HEK293 (cell line): ENCODE data around the gene PDCD1LG2.

Experiments used
- CTCF ChIA-PET: fragments of 350-600 bp; formaldehyde crosslinking; extraction: SDS; loops from one replicate; lab custom pipeline; 2021; ENCODE audit warnings: antibody characterized with exemption; lab: Yijun Ruan, JAX
- POLR2A ChIA-PET: fragments of 300-600 bp; formaldehyde crosslinking; extraction: SDS; loops from one replicate; lab custom pipeline; 2020; ENCODE audit warnings: antibody characterized with exemption, inconsistent platforms; lab: Yijun Ruan, JAX
- H3K27ac ChIP-seq: fragments of 200-500 bp; sonication (Bioruptor generic); 2 replicates; pipeline ENCODE4 v1.5.1; 2014; ENCODE audit warnings: low read depth, low read length, control low read depth, inconsistent platforms; ENCODE audit errors: extremely low read depth
- H3K36me3 ChIP-seq, 2 experiments: fragments of 200-500 bp in 1 of 2; sonication (Bioruptor generic) in 1 of 2; 1 replicate in 1 of 2; 2 replicates in 1 of 2; pipeline ENCODE4 v1.5.1; 2014 to 2017; ENCODE audit warnings: inconsistent platforms in 2 of 2, low read length in 2 of 2; ENCODE audit not compliant: control insufficient read depth in 2 of 2, insufficient read depth in 1 of 2
- H3K4me1 ChIP-seq: fragments of 200-500 bp; sonication (Bioruptor generic); 2 replicates; pipeline ENCODE4 v1.5.1; 2014; ENCODE audit warnings: mild to moderate bottlenecking, low read length, inconsistent platforms; ENCODE audit not compliant: control insufficient read depth, insufficient read depth
- H3K4me3 ChIP-seq: 2 replicates; pipeline ENCODE4 v1.5.1; 2011; ENCODE audit warnings: low read depth, mild to moderate bottlenecking, control low read depth, low read length, moderate library complexity
- H3K9me3 ChIP-seq: fragments of 200-500 bp; sonication (Bioruptor generic); 2 replicates; pipeline ENCODE4 v1.5.1; 2014; ENCODE audit warnings: low read depth, low read length, inconsistent platforms; ENCODE audit not compliant: control insufficient read depth, insufficient read depth
- FEZF1 ChIP-seq: fragments of 450-650 bp; formaldehyde crosslinking; IDR thresholded peaks from 2 replicates; pipeline ENCODE4 v1.5.1; 2016; ENCODE audit warnings: missing biosample characterization, missing genetic modification characterization
- GFI1B ChIP-seq: fragments of 450-650 bp; formaldehyde crosslinking; IDR thresholded peaks from 2 replicates; pipeline ENCODE4 v1.5.1; 2016; ENCODE audit warnings: missing biosample characterization, missing genetic modification characterization
- IKZF3 ChIP-seq: fragments of 450-650 bp; IDR thresholded peaks from 2 replicates; pipeline ENCODE4 v1.5.0; 2018; ENCODE audit warnings: missing biosample characterization, mild to moderate bottlenecking, missing genetic modification characterization, moderate library complexity
- KLF1 ChIP-seq: fragments of 450-650 bp; formaldehyde crosslinking; IDR thresholded peaks from 2 replicates; pipeline ENCODE4 v1.5.1; 2016; ENCODE audit warnings: missing biosample characterization, missing genetic modification characterization
- MEIS1 ChIP-seq: sonication (generic); formaldehyde crosslinking; IDR thresholded peaks from 2 replicates; pipeline ENCODE4 v1.8.1; 2022; ENCODE audit warnings: missing genetic modification reagents, mild to moderate bottlenecking, borderline replicate concordance
- OSR2 ChIP-seq: fragments of 450-650 bp; formaldehyde crosslinking; IDR thresholded peaks from 2 replicates; pipeline ENCODE4 v1.5.1; 2016; ENCODE audit warnings: missing biosample characterization, missing genetic modification characterization
- SP7 ChIP-seq: fragments of 450-650 bp; formaldehyde crosslinking; IDR thresholded peaks from 2 replicates; pipeline ENCODE4 v1.5.1; 2016; ENCODE audit warnings: missing biosample characterization, missing genetic modification characterization
- ZNF112 ChIP-seq: fragments of 450-650 bp; formaldehyde crosslinking; IDR thresholded peaks from 2 replicates; pipeline ENCODE4 v1.5.0; 2017; ENCODE audit warnings: missing biosample characterization, missing genetic modification characterization
- ZNF138 ChIP-seq: fragments of 450-650 bp; formaldehyde crosslinking; IDR thresholded peaks from 2 replicates; pipeline ENCODE4 v1.5.1; 2016; ENCODE audit warnings: missing biosample characterization, missing genetic modification characterization, borderline replicate concordance
- ZNF155 ChIP-seq: fragments of 450-650 bp; formaldehyde crosslinking; IDR thresholded peaks from 2 replicates; pipeline ENCODE4 v1.5.1; 2016; ENCODE audit warnings: missing biosample characterization, missing genetic modification characterization
- ZNF169 ChIP-seq: fragments of 450-650 bp; formaldehyde crosslinking; IDR thresholded peaks from 2 replicates; pipeline ENCODE4 v1.5.1; 2016; ENCODE audit warnings: missing biosample characterization, missing genetic modification characterization
- ZNF202 ChIP-seq: fragments of 450-650 bp; formaldehyde crosslinking; IDR thresholded peaks from 2 replicates; pipeline ENCODE4 v1.5.1; 2016; ENCODE audit warnings: missing biosample characterization, missing genetic modification characterization, borderline replicate concordance
- ZNF214 ChIP-seq: fragments of 450-650 bp; formaldehyde crosslinking; IDR thresholded peaks from 2 replicates; pipeline ENCODE4 v1.5.1; 2017; ENCODE audit warnings: missing biosample characterization, mild to moderate bottlenecking, missing genetic modification characterization, borderline replicate concordance
- ZNF404 ChIP-seq: fragments of 450-650 bp; formaldehyde crosslinking; IDR thresholded peaks from 2 replicates; pipeline ENCODE4 v1.5.1; 2017; ENCODE audit warnings: missing biosample characterization, missing genetic modification characterization
- ZNF416 ChIP-seq: fragments of 450-650 bp; formaldehyde crosslinking; IDR thresholded peaks from 2 replicates; pipeline ENCODE4 v1.5.1; 2016; ENCODE audit warnings: missing biosample characterization, missing genetic modification characterization
- ZNF426 ChIP-seq: fragments of 450-650 bp; formaldehyde crosslinking; IDR thresholded peaks from 2 replicates; pipeline ENCODE4 v1.5.1; 2017; ENCODE audit warnings: missing biosample characterization, missing genetic modification characterization, mild to moderate bottlenecking, inconsistent platforms, moderate library complexity
- ZNF510 ChIP-seq: fragments of 450-650 bp; formaldehyde crosslinking; IDR thresholded peaks from 2 replicates; pipeline ENCODE4 v1.5.1; 2018; ENCODE audit warnings: mild to moderate bottlenecking, missing genetic modification characterization, missing biosample characterization; ENCODE audit not compliant: insufficient replicate concordance
- ZNF521 ChIP-seq: fragments of 450-650 bp; formaldehyde crosslinking; IDR thresholded peaks from 2 replicates; pipeline ENCODE4 v1.5.1; 2017; ENCODE audit warnings: missing biosample characterization, mild to moderate bottlenecking, missing genetic modification characterization
- ZNF530 ChIP-seq: fragments of 450-650 bp; formaldehyde crosslinking; IDR thresholded peaks from 2 replicates; pipeline ENCODE4 v1.5.1; 2016; ENCODE audit warnings: low read depth, missing biosample characterization, missing genetic modification characterization
- ZNF544 ChIP-seq: fragments of 450-650 bp; formaldehyde crosslinking; IDR thresholded peaks from 2 replicates; pipeline ENCODE4 v1.5.0; 2017; ENCODE audit warnings: missing biosample characterization, missing genetic modification characterization
- ZNF610 ChIP-seq: fragments of 450-650 bp; formaldehyde crosslinking; IDR thresholded peaks from 2 replicates; pipeline ENCODE4 v1.5.1; 2016; ENCODE audit warnings: missing biosample characterization, missing genetic modification characterization, borderline replicate concordance
- ZNF776 ChIP-seq: fragments of 450-650 bp; formaldehyde crosslinking; IDR thresholded peaks from 2 replicates; pipeline ENCODE4 v1.5.0; 2017; ENCODE audit warnings: missing biosample characterization, missing genetic modification characterization, borderline replicate concordance
- ZNF777 ChIP-seq: fragments of 450-650 bp; formaldehyde crosslinking; IDR thresholded peaks from 2 replicates; pipeline ENCODE4 v1.5.1; 2017; ENCODE audit warnings: missing biosample characterization, missing genetic modification characterization, borderline replicate concordance
- TF ChIP-seq, protein P1 (sequence below): sonication (generic); formaldehyde crosslinking; IDR thresholded peaks from 2 replicates; pipeline ENCODE4 v1.8.1; 2022; ENCODE audit warnings: mild to moderate bottlenecking, moderate library complexity, missing genetic modification reagents
- TF ChIP-seq, protein P2 (sequence below): fragments of 450-650 bp; formaldehyde crosslinking; IDR thresholded peaks from 2 replicates; pipeline ENCODE4 v1.5.1; 2016; ENCODE audit warnings: missing biosample characterization, missing genetic modification characterization
- TF ChIP-seq, protein P3 (sequence below): fragments of 450-650 bp; formaldehyde crosslinking; IDR thresholded peaks from 2 replicates; pipeline ENCODE4 v1.5.1; 2016; ENCODE audit warnings: missing biosample characterization, missing genetic modification characterization, low read depth
- TF ChIP-seq, protein P4 (sequence below): fragments of 450-650 bp; formaldehyde crosslinking; IDR thresholded peaks from 2 replicates; pipeline ENCODE4 v1.5.1; 2016; ENCODE audit warnings: missing biosample characterization, missing genetic modification characterization
- TF ChIP-seq, protein P5 (sequence below): fragments of 450-650 bp; formaldehyde crosslinking; IDR thresholded peaks from 2 replicates; pipeline ENCODE4 v1.5.1; 2016; ENCODE audit warnings: missing biosample characterization, missing genetic modification characterization
- TF ChIP-seq, protein P6 (sequence below): fragments of 450-650 bp; formaldehyde crosslinking; IDR thresholded peaks from 2 replicates; pipeline ENCODE4 v1.5.1; 2016; ENCODE audit warnings: missing biosample characterization, missing genetic modification characterization
- TF ChIP-seq, protein P7 (sequence below): fragments of 450-650 bp; formaldehyde crosslinking; IDR thresholded peaks from 2 replicates; pipeline ENCODE4 v1.5.1; 2017; ENCODE audit warnings: missing biosample characterization, mild to moderate bottlenecking, missing genetic modification characterization, moderate library complexity

Gene PDCD1LG2

DNA sequence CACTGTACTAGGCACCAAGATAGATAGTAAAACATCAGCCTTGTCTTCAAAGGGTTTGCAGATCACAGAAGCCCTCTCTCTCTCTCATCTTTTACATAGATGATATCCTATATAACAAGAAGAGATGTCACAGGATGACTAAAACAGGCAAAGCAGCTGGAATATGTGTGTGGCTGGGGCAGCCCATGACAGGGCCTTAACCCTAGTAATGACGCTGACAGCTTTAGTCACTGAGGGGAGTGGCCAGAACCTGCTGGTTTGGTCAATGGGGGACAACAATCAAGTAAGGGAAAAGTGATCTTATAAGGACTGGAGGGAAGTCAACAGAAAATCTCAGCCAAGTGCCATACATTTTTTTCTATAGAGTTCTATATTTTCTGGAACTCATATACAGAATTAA lies 76.7 kb downstream of the PDCD1LG2 start:
- Histone ChIP-seq H3K4me3 (no peak overlapping the region), H3K27ac (no peak overlapping the region)

DNA sequence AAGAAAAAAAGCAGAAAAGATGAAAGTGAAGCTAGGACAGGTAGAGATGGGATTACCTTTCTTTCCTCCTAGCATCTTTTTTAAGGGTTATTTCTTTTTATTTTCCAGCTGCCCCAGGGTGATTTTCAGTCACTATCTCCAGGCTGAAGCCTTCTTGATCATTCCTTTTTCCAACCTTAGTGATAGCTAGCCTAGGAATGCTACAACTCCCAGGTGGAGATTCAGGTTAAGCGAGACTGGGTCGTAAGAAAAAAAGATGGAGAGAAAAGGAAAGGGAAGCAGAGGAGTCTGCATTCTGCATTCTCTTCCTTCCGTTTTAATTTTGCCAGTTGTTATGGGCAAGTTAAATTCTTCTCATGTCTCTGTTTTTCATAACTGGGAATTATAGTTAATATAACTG lies 81.9 kb downstream of the PDCD1LG2 start:
- H3K4me1 ChIP-seq: no peaks in the 10 kb centered on the region
- POLR2A ChIA-PET: no interaction called here
- TF ChIP-seq ZNF112 (no peak), KLF1 (tag by site-specific recombination) (no peak), ZNF426 (no peak), ZNF138 (no peak), IKZF3 (tag by site-specific recombination) (no peak), ZNF416 (no peak), ZNF510 (tag by site-specific recombination) (no peak), ZNF777 (no peak), OSR2 (tag by site-specific recombination) (no peak), ZNF776 (tag by site-specific recombination) (no peak)
- TF ChIP-seq, protein P1, sequence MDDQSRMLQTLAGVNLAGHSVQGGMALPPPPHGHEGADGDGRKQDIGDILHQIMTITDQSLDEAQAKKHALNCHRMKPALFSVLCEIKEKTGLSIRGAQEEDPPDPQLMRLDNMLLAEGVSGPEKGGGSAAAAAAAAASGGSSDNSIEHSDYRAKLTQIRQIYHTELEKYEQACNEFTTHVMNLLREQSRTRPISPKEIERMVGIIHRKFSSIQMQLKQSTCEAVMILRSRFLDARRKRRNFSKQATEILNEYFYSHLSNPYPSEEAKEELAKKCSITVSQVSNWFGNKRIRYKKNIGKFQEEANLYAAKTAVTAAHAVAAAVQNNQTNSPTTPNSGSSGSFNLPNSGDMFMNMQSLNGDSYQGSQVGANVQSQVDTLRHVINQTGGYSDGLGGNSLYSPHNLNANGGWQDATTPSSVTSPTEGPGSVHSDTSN (CRISPR knock-in tag): no peak
- TF ChIP-seq, protein P2, sequence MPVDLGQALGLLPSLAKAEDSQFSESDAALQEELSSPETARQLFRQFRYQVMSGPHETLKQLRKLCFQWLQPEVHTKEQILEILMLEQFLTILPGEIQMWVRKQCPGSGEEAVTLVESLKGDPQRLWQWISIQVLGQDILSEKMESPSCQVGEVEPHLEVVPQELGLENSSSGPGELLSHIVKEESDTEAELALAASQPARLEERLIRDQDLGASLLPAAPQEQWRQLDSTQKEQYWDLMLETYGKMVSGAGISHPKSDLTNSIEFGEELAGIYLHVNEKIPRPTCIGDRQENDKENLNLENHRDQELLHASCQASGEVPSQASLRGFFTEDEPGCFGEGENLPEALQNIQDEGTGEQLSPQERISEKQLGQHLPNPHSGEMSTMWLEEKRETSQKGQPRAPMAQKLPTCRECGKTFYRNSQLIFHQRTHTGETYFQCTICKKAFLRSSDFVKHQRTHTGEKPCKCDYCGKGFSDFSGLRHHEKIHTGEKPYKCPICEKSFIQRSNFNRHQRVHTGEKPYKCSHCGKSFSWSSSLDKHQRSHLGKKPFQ (tag by site-specific recombination): no peak
- TF ChIP-seq, protein P3, sequence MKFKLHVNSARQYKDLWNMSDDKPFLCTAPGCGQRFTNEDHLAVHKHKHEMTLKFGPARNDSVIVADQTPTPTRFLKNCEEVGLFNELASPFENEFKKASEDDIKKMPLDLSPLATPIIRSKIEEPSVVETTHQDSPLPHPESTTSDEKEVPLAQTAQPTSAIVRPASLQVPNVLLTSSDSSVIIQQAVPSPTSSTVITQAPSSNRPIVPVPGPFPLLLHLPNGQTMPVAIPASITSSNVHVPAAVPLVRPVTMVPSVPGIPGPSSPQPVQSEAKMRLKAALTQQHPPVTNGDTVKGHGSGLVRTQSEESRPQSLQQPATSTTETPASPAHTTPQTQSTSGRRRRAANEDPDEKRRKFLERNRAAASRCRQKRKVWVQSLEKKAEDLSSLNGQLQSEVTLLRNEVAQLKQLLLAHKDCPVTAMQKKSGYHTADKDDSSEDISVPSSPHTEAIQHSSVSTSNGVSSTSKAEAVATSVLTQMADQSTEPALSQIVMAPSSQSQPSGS (tag by site-specific recombination): no peak
- TF ChIP-seq, protein P4, sequence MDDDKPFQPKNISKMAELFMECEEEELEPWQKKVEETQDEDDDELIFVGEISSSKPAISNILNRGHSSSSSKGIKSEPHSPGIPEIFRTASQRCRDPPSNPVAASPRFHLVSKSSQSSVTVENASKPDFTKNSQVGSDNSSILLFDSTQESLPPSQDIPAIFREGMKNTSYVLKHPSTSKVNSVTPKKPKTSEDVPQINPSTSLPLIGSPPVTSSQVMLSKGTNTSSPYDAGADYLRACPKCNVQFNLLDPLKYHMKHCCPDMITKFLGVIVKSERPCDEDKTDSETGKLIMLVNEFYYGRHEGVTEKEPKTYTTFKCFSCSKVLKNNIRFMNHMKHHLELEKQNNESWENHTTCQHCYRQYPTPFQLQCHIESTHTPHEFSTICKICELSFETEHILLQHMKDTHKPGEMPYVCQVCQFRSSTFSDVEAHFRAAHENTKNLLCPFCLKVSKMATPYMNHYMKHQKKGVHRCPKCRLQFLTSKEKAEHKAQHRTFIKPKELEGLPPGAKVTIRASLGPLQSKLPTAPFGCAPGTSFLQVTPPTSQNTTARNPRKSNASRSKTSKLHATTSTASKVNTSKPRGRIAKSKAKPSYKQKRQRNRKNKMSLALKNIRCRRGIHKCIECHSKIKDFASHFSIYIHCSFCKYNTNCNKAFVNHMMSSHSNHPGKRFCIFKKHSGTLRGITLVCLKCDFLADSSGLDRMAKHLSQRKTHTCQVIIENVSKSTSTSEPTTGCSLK (tag by site-specific recombination): no peak
- TF ChIP-seq, protein P5, sequence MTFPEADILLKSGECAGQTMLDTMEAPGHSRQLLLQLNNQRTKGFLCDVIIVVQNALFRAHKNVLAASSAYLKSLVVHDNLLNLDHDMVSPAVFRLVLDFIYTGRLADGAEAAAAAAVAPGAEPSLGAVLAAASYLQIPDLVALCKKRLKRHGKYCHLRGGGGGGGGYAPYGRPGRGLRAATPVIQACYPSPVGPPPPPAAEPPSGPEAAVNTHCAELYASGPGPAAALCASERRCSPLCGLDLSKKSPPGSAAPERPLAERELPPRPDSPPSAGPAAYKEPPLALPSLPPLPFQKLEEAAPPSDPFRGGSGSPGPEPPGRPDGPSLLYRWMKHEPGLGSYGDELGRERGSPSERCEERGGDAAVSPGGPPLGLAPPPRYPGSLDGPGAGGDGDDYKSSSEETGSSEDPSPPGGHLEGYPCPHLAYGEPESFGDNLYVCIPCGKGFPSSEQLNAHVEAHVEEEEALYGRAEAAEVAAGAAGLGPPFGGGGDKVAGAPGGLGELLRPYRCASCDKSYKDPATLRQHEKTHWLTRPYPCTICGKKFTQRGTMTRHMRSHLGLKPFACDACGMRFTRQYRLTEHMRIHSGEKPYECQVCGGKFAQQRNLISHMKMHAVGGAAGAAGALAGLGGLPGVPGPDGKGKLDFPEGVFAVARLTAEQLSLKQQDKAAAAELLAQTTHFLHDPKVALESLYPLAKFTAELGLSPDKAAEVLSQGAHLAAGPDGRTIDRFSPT (tag by site-specific recombination): no peak
- TF ChIP-seq, protein P6, sequence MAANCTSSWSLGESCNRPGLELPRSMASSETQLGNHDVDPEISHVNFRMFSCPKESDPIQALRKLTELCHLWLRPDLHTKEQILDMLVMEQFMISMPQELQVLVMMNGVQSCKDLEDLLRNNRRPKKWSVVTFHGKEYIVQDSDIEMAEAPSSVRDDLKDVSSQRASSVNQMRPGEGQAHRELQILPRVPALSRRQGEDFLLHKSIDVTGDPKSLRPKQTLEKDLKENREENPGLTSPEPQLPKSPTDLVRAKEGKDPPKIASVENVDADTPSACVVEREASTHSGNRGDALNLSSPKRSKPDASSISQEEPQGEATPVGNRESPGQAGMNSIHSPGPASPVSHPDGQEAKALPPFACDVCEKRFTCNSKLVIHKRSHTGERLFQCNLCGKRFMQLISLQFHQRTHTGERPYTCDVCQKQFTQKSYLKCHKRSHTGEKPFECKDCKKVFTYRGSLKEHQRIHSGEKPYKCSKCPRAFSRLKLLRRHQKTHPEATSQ (tag by site-specific recombination): no peak

More for the DNA sequence above, 76.7 kb downstream of the PDCD1LG2 start:
- no peaks in the 10 kb centered on the region for H3K9me3 ChIP-seq
- ChIA-PET POLR2A (no interaction called here), CTCF (interaction anchor here (0.6 to 1.9 kb wide), 3 partner anchors 13 to 835 kb away, joined by 3 to 9 read pairs (median 3); no protein-coding TSS in a partner anchor)
- no peaks in the 10 kb centered on the region for H3K4me1 ChIP-seq
- no peak for TF ChIP-seq ZNF169 (tag by site-specific recombination)
- no peak for TF ChIP-seq ZNF404 (tag by site-specific recombination)
- TF ChIP-seq MEIS1 (CRISPR knock-in tag): no peak
- no peak for TF ChIP-seq ZNF544 (tag by site-specific recombination)
- TF ChIP-seq ZNF510 (tag by site-specific recombination): no peak
- TF ChIP-seq ZNF155 (tag by site-specific recombination): no peak
- no peak for TF ChIP-seq FEZF1 (tag by site-specific recombination)
- no peak for TF ChIP-seq ZNF610 (tag by site-specific recombination)
- no peak for TF ChIP-seq ZNF214
- TF ChIP-seq, protein P7, sequence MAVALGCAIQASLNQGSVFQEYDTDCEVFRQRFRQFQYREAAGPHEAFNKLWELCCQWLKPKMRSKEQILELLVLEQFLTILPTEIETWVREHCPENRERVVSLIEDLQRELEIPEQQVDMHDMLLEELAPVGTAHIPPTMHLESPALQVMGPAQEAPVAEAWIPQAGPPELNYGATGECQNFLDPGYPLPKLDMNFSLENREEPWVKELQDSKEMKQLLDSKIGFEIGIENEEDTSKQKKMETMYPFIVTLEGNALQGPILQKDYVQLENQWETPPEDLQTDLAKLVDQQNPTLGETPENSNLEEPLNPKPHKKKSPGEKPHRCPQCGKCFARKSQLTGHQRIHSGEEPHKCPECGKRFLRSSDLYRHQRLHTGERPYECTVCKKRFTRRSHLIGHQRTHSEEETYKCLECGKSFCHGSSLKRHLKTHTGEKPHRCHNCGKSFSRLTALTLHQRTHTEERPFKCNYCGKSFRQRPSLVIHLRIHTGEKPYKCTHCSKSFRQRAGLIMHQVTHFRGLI (tag by site-specific recombination): no peak
- no peak for TF ChIP-seq ZNF530 (tag by site-specific recombination)
- no peak for TF ChIP-seq ZNF202 (tag by site-specific recombination)
- TF ChIP-seq ZNF521 (tag by site-specific recombination): no peak
- no peak for TF ChIP-seq GFI1B (tag by site-specific recombination)
- no peak for TF ChIP-seq SP7 (tag by site-specific recombination)
- TF ChIP-seq, all 188 proteins: peak for 0
- H3K36me3 ChIP-seq: no peaks in the 10 kb centered on the region

More for the DNA sequence above, 81.9 kb downstream of the PDCD1LG2 start:
- no peaks in the 10 kb centered on the region for H3K9me3 ChIP-seq
- no peak overlapping the region for H3K4me3 ChIP-seq
- no peak overlapping the region for H3K27ac ChIP-seq
- CTCF ChIA-PET: interaction anchor here (0.6 to 1.5 kb wide), 5 partner anchors 8 to 1191 kb away, joined by 3 to 11 read pairs (median 4); no protein-coding TSS in a partner anchor
- no peaks in the 10 kb centered on the region for H3K36me3 ChIP-seq
